Common myeloid progenitor, CD34-positive (primary cell): Measurements from ENCODE around the gene CEL.
"Not testable (repeated sequence)": the region's sequence is repeated elsewhere in the genome, so short reads cannot be mapped to it uniquely, and the experiment has no call there.

Experiments
- CTCF ChIA-PET: fragments of 350-600 bp; sonication (Branson Sonifier 250); formaldehyde crosslinking; loops from one replicate; lab custom pipeline; 2021; ENCODE audit warnings: antibody characterized with exemption; lab: Charles Lee
- POLR2A ChIA-PET: fragments of 350-600 bp; sonication (Branson Sonifier 250); formaldehyde crosslinking; loops from one replicate; lab custom pipeline; 2021; ENCODE audit warnings: antibody characterized with exemption; lab: Charles Lee
- DNase-seq, 3 donors: peaks; one replicate each; pipeline versions ENCODE4 v3.0.0 to v3.0.0-alpha.2; 2013
- H3K27ac ChIP-seq, 2 experiments: 1 replicate in 1 of 2; 2 replicates in 1 of 2; pipeline ENCODE4 v1.7.0; 2013; ENCODE audit warnings: inconsistent platforms in 2 of 2, low read length in 2 of 2, mild to moderate bottlenecking in 2 of 2, low read depth in 1 of 2, moderate library complexity in 1 of 2; ENCODE audit not compliant: severe bottlenecking in 2 of 2, insufficient read depth in 1 of 2, poor library complexity in 1 of 2
- H3K27me3 ChIP-seq, 5 experiments: replicated peaks in 2 of 5; 1 replicate in 3 of 5; 2 replicates in 2 of 5; pipeline versions ENCODE4 v1.6.1 to v1.7.0; 2013; ENCODE audit warnings: low read length in 4 of 5, mild to moderate bottlenecking in 2 of 5, moderate library complexity in 2 of 5, inconsistent platforms in 1 of 5; ENCODE audit not compliant: insufficient read depth in 5 of 5, control insufficient read depth in 4 of 5
- H3K36me3 ChIP-seq, 4 experiments: 1 replicate in 2 of 4; 2 replicates in 2 of 4; pipeline versions ENCODE4 v1.6.1 to v1.7.0; 2013; ENCODE audit warnings: low read length in 3 of 4, control low read depth in 1 of 4, mild to moderate bottlenecking in 1 of 4; ENCODE audit not compliant: control insufficient read depth in 4 of 4, insufficient read depth in 4 of 4
- H3K4me1 ChIP-seq, 4 experiments: 1 replicate in 3 of 4; 2 replicates in 1 of 4; pipeline versions ENCODE4 v1.6.1 to v1.7.1; 2013; ENCODE audit warnings: low read length in 3 of 4, mild to moderate bottlenecking in 3 of 4, control low read depth in 1 of 4, inconsistent platforms in 1 of 4, moderate library complexity in 1 of 4; ENCODE audit not compliant: control insufficient read depth in 4 of 4, insufficient read depth in 4 of 4; ENCODE audit errors: control extremely low read depth in 1 of 4
- H3K4me3 ChIP-seq, 7 experiments: 1 replicate in 4 of 7; 2 replicates in 3 of 7; pipeline versions ENCODE4 v1.5.1 to v1.7.0; 2013; ENCODE audit warnings: mild to moderate bottlenecking in 7 of 7, low read length in 6 of 7, moderate library complexity in 6 of 7, inconsistent platforms in 2 of 7, low read depth in 2 of 7, control low read depth in 1 of 7; ENCODE audit not compliant: insufficient read depth in 4 of 7, control insufficient read depth in 1 of 7; ENCODE audit errors: extremely low read depth in 1 of 7
- H3K9me3 ChIP-seq, 5 experiments: 1 replicate in 4 of 5; 2 replicates in 1 of 5; pipeline versions ENCODE4 v1.6.1 to v1.7.1; 2013; ENCODE audit warnings: low read length in 4 of 5, mild to moderate bottlenecking in 2 of 5, inconsistent platforms in 1 of 5, low read depth in 1 of 5, moderate library complexity in 1 of 5; ENCODE audit not compliant: control insufficient read depth in 4 of 5, insufficient read depth in 2 of 5; ENCODE audit errors: control extremely low read depth in 1 of 5
- WGBS: methylation state at CpG from one replicate; pipeline ENCODE4 v1.1.5; 2013; ENCODE audit not compliant: insufficient coverage; 5-methylcytosine and 5-hydroxymethylcytosine counted together

The CEL gene

DNA sequence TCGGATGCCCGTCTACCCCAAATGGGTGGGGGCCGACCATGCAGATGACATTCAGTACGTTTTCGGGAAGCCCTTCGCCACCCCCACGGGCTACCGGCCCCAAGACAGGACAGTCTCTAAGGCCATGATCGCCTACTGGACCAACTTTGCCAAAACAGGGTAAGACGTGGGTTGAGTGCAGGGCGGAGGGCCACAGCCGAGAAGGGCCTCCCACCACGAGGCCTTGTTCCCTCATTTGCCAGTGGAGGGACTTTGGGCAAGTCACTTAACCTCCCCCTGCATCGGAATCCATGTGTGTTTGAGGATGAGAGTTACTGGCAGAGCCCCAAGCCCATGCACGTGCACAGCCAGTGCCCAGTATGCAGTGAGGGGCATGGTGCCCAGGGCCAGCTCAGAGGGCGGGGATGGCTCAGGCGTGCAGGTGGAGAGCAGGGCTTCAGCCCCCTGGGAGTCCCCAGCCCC is 8.8 kb downstream of the CEL start:
- CTCF ChIA-PET = interaction anchor here (1.3 kb wide), 1 partner anchor 9 kb away, joined by 3 read pairs; no protein-coding TSS in a partner anchor
- H3K9me3 ChIP-seq, H3K4me1 ChIP-seq, H3K4me3 ChIP-seq, POLR2A ChIA-PET, H3K27ac ChIP-seq, H3K27me3 ChIP-seq, DNase-seq: not testable (repeated sequence)
- 100% methylated on average over 15 of the region's 17 CpGs for WGBS
- H3K36me3 ChIP-seq = peaks cover 0 to 11% (median 1%) of the 10 kb centered on the region in 4 experiments

DNA sequence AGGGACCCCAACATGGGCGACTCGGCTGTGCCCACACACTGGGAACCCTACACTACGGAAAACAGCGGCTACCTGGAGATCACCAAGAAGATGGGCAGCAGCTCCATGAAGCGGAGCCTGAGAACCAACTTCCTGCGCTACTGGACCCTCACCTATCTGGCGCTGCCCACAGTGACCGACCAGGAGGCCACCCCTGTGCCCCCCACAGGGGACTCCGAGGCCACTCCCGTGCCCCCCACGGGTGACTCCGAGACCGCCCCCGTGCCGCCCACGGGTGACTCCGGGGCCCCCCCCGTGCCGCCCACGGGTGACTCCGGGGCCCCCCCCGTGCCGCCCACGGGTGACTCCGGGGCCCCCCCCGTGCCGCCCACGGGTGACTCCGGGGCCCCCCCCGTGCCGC is 9.2 kb downstream of the CEL start:
- POLR2A ChIA-PET, H3K27ac ChIP-seq, H3K4me1 ChIP-seq, H3K27me3 ChIP-seq, DNase-seq, H3K4me3 ChIP-seq, H3K9me3 ChIP-seq: not testable (repeated sequence)
- 93% methylated on average over 2 of the region's 31 CpGs for WGBS
- peaks cover 0 to 11% (median 1%) of the 10 kb centered on the region in 4 experiments for H3K36me3 ChIP-seq
- CTCF ChIA-PET = interaction anchor here (1.1 to 1.3 kb wide), 2 partner anchors 9 to 22 kb away, joined by 3 read pairs; no protein-coding TSS in a partner anchor

DNA sequence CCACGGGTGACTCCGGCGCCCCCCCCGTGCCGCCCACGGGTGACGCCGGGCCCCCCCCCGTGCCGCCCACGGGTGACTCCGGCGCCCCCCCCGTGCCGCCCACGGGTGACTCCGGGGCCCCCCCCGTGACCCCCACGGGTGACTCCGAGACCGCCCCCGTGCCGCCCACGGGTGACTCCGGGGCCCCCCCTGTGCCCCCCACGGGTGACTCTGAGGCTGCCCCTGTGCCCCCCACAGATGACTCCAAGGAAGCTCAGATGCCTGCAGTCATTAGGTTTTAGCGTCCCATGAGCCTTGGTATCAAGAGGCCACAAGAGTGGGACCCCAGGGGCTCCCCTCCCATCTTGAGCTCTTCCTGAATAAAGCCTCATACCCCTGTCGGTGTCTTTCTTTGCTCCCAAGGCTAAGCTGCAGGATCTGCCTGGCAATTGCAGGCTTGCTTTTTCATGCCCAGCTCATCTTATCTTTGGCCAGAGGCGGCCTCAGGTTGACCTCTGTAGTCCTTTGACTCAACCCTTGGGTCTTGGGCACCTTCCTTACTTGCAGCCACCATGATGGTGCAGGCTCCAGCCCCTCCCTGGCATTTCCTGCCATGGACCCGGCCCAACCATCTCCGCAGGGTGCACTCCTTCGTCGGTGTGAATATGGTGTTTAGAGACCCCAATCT is 9.8 kb downstream of the CEL start:
- DNase-seq = no peak
- POLR2A ChIA-PET = no interaction called here
- H3K27me3 ChIP-seq = no peaks in the 10 kb centered on the region
- over 99% methylated on average over 9 of the region's 33 CpGs for WGBS
- CTCF ChIA-PET = interaction anchor here (1.0 to 1.1 kb wide), 2 partner anchors 23 to 40 kb away, joined by 3 read pairs; no protein-coding TSS in a partner anchor
- H3K4me1 ChIP-seq = peaks cover 0 to 11% (median 0%) of the 10 kb centered on the region in 4 experiments
- no peak overlapping the region for H3K27ac ChIP-seq
- H3K9me3 ChIP-seq = no peaks in the 10 kb centered on the region
- peaks cover 0 to 8% (median 1%) of the 10 kb centered on the region in 4 experiments for H3K36me3 ChIP-seq
- no peak overlapping the region for H3K4me3 ChIP-seq

DNA sequence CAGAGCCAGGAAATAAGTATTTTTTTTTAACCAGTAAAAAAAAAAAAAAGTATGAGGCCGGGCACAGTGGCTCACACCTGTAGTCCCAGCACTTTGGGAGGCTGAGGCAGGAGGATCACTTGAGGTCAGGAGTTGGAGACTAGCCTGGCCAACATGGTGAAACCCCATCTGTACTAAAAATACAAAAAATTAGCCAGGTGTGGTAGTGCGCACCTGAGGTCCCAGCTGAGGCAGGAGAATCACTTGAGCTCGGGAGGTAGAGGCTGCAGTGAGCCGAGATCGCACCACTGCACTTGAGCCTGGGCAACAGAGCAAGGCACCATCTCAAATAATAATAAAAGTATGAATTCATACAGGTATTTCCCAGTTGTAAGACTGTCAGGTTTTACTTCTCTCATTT is 10.4 kb downstream of the CEL start:
- CTCF ChIA-PET = interaction anchor here (0.9 to 1.1 kb wide), 3 partner anchors 12 to 40 kb away, joined by 3 read pairs; no protein-coding TSS in a partner anchor
- H3K4me3 ChIP-seq, POLR2A ChIA-PET, H3K36me3 ChIP-seq, DNase-seq, H3K9me3 ChIP-seq, H3K27me3 ChIP-seq, H3K27ac ChIP-seq: not testable (repeated sequence)
- peaks cover 0 to 11% (median 0%) of the 10 kb centered on the region in 4 experiments for H3K4me1 ChIP-seq
- WGBS = 100% methylated on average over 3 of the region's 5 CpGs

DNA sequence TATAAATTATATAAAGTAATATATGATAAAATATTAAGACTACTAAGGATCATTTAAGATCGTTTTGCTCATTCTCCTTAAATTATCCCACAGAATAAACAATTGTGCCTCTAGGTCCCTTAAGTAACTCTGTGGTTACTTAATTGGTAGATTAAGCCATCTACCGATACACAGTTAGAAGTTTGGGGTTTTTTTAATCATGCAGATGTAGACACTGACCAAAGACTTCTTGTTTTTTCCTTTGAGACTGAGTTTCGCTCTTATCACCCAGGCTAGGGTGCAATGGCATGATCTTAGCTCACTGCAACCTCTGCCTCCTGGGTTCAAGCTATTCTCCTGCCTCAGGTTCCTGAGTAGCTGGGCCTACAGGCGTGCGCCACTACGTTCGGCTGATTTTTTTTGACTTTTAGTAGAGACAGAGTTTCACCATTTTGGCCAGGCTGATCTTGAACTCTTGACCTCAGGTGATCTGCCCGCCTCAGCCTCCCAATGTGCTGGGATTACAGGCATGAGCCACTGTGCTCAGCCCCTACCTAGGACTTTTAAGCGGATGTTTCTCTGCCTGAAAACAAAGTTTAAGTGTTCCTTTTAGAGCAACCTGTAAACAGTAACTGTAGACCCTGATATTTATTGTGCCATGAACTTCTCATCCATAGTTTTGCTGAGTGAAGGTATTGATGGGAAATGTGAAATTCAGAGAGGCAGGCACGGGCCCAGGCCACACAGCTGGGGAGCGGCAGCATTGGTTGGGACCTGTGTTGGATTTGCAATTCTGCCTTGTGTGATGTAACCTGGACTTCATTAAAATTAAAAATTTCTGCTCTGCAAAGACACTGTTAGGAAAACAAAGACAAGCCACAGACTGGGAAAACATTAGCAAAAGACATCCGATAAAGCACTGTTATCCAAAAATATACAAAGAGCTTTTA is 11.6 kb downstream of the CEL start:
- H3K9me3 ChIP-seq = no peaks in the 10 kb centered on the region
- DNase-seq = no peak
- no peaks in the 10 kb centered on the region for H3K27me3 ChIP-seq
- H3K27ac ChIP-seq = no peak overlapping the region
- ChIA-PET POLR2A (interaction anchor here (0.9 kb wide), 1 partner anchor 13 kb away, joined by 3 read pairs; no protein-coding TSS in a partner anchor), CTCF (interaction anchor here (0.9 to 4.2 kb wide), 6 partner anchors 7 to 33 kb away, joined by 3 to 31 read pairs (median 4); no protein-coding TSS in a partner anchor)
- H3K4me1 ChIP-seq = peaks cover 0 to 11% (median 1%) of the 10 kb centered on the region in 4 experiments
- H3K4me3 ChIP-seq = no peak overlapping the region
- peaks cover 0 to 2% (median 1%) of the 10 kb centered on the region in 4 experiments for H3K36me3 ChIP-seq
- WGBS = 99% methylated on average over 10 of the region's 12 CpGs

DNA sequence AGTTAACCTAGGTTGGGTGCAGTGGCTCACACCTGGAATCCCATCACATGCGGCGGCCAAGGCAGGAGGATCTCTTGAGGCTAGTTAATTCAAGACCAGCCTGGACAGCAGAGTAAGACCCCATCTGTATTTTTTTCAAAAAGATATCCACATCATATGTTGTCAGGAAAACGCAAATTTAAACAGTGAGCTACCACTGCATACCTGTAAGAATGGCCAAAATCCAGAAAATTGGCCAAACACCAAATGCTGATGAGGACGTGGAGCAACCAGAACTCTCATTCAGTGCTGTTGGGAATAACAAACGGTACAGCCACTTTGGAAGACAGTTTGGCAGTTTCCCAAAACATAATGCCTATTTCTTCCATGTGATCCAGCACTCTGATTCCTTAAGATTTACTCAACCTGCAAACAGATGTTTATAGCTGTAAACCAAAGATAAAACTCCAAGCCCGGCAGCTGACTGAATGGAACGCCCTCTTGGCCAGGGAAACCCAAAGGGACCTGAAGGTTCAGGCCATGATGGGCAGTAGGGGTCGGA is 12.4 kb downstream of the CEL start:
- POLR2A ChIA-PET = no interaction called here
- WGBS = 91% methylated on average over 8 of the region's 8 CpGs
- no peak for DNase-seq
- H3K36me3 ChIP-seq = peaks cover 0 to 2% (median 1%) of the 10 kb centered on the region in 4 experiments
- H3K4me3 ChIP-seq = no peak overlapping the region
- CTCF ChIA-PET = interaction anchor here (0.9 to 4.2 kb wide), 5 partner anchors 8 to 34 kb away, joined by 3 to 31 read pairs (median 5); no protein-coding TSS in a partner anchor
- H3K27ac ChIP-seq = no peak overlapping the region
- H3K4me1 ChIP-seq = peaks cover 0 to 11% (median 1%) of the 10 kb centered on the region in 4 experiments
- H3K27me3 ChIP-seq = no peaks in the 10 kb centered on the region
- no peaks in the 10 kb centered on the region for H3K9me3 ChIP-seq
